LNCaP clone FGC (cell line): ENCODE results near the gene MAG.

Experiments used
- DNase-seq: peaks from one replicate; pipeline ENCODE4 v3.0.0-alpha.2; 2011; ENCODE audit warnings: low read depth
- H3K4me3 ChIP-seq: 2 replicates; pipeline ENCODE4 v1.5.1; 2011; ENCODE audit warnings: mild to moderate bottlenecking, low read depth, low read length, control low read depth
- CTCF ChIP-seq: IDR thresholded peaks from 2 replicates; pipeline ENCODE4 v1.5.1; 2012; ENCODE audit warnings: mild to moderate bottlenecking; ENCODE audit not compliant: control insufficient read depth, insufficient read depth; ENCODE audit errors: extremely low read depth

The MAG gene

GRCh38 chr19:35291916-35292315, at the start of gene MAG:
Gene MAG, plus strand, starts transcription at chr19:35292161. Its CDS starts 3,248 bp downstream, at chr19:35295409.
- no peak within 1 kb of the TSS for H3K4me3 ChIP-seq
- no peak for TF ChIP-seq CTCF
- DNase-seq: no peak

- no peak for TF ChIP-seq CTCF
- H3K4me3 ChIP-seq: no peak overlapping the region
These were observed 45.4 kb upstream of the MAG start for GRCh38 chr19:35246466-35247092.

GRCh38 chr19:35247526-35248309, 44.2 kb upstream of the MAG start:
- DNase-seq: peak; percentile 94
- peak; percentile 55 for TF ChIP-seq CTCF
- peak overlapping the region; percentile 96 for H3K4me3 ChIP-seq

More at GRCh38 chr19:35246466-35247092, 45.4 kb upstream of the MAG start:
- no peak for DNase-seq

GRCh38 chr19:35248310-35249145, 43.4 kb upstream of the MAG start, which contains the start of gene LSR:
Gene LSR, plus strand, starts transcription at chr19:35249002. Its CDS starts 21 bp downstream, at chr19:35249023.
- DNase-seq: peak; percentile 91
- TF ChIP-seq CTCF: no peak
- peak within 1 kb of the TSS; percentile 96 for H3K4me3 ChIP-seq

GRCh38 chr19:35249146-35249847, 42.7 kb upstream of the MAG start:
- peak overlapping the region; percentile 96 for H3K4me3 ChIP-seq
- no peak for TF ChIP-seq CTCF
- DNase-seq: no peak

GRCh38 chr19:35249848-35250711, 41.9 kb upstream of the MAG start:
- peak overlapping the region; percentile 96 for H3K4me3 ChIP-seq
- no peak for TF ChIP-seq CTCF
- no peak for DNase-seq
